Epithelial cell of esophagus (primary cell): ENCODE measurements around the gene HAVCR2.
A peak's percentile ranks its signal among the peaks of the same experiment; 100 is the strongest.
"Not testable (repeated sequence)": the region's sequence is repeated elsewhere in the genome, so short reads cannot be mapped to it uniquely, and the experiment has no call there.

Experiments
- DNase-seq: peaks from one replicate; pipeline ENCODE4 v3.0.0; 2010; ENCODE audit warnings: low read depth
- H3K4me3 ChIP-seq: 2 replicates; pipeline ENCODE4 v1.5.1; 2011; ENCODE audit warnings: mild to moderate bottlenecking, low read length, control low read depth
- CTCF ChIP-seq: IDR thresholded peaks from 2 replicates; pipeline ENCODE4 v1.5.1; 2011; ENCODE audit warnings: low read depth, mild to moderate bottlenecking, low read length, control low read depth, inconsistent platforms; ENCODE audit not compliant: insufficient read depth; ENCODE audit errors: missing control alignments

Gene HAVCR2

GRCh38 chr5:157047898-157048297, 60.9 kb downstream of the HAVCR2 start:
- no peak overlapping the region for H3K4me3 ChIP-seq
- TF ChIP-seq CTCF = no peak
- DNase-seq = no peak

GRCh38 chr5:157047016-157047415, 61.8 kb downstream of the HAVCR2 start:
- not testable (repeated sequence) for DNase-seq, H3K4me3 ChIP-seq

GRCh38 chr5:157046041-157046440, 62.8 kb downstream of the HAVCR2 start:
- TF ChIP-seq CTCF = no peak

GRCh38 chr5:157045601-157046000, 63.2 kb downstream of the HAVCR2 start:
- no peak overlapping the region for H3K4me3 ChIP-seq
- no peak for TF ChIP-seq CTCF
- no peak for DNase-seq

More at GRCh38 chr5:157046041-157046440, 62.8 kb downstream of the HAVCR2 start:
- H3K4me3 ChIP-seq = no peak overlapping the region
- peak; percentile 7 for DNase-seq

GRCh38 chr5:157038568-157039187, 70.2 kb downstream of the HAVCR2 start:
- no peak for TF ChIP-seq CTCF
- no peak overlapping the region for H3K4me3 ChIP-seq
- DNase-seq = no peak
